Fibroblast of mammary gland (primary cell): Measurements from ENCODE around the gene NAA35.

Experiments
- DNase-seq: peaks from one replicate; pipeline ENCODE4 v3.0.0-alpha.2; 2010; ENCODE audit warnings: low read depth
- H3K4me3 ChIP-seq: 2 replicates; pipeline ENCODE4 v1.5.1; 2011; ENCODE audit warnings: low read depth, mild to moderate bottlenecking, low read length, moderate library complexity; ENCODE audit not compliant: control insufficient read depth
- TF ChIP-seq, protein P1 (sequence below): conservative IDR thresholded peaks from 2 replicates; pipeline ENCODE4 v1.5.1; 2011; ENCODE audit warnings: low read depth, low read length, inconsistent platforms; ENCODE audit not compliant: control insufficient read depth, insufficient read depth

The NAA35 gene

GRCh38 chr9:86069206-86069869 is 128.4 kb downstream of the NAA35 start:
- no peak for DNase-seq
- TF ChIP-seq, protein P1, sequence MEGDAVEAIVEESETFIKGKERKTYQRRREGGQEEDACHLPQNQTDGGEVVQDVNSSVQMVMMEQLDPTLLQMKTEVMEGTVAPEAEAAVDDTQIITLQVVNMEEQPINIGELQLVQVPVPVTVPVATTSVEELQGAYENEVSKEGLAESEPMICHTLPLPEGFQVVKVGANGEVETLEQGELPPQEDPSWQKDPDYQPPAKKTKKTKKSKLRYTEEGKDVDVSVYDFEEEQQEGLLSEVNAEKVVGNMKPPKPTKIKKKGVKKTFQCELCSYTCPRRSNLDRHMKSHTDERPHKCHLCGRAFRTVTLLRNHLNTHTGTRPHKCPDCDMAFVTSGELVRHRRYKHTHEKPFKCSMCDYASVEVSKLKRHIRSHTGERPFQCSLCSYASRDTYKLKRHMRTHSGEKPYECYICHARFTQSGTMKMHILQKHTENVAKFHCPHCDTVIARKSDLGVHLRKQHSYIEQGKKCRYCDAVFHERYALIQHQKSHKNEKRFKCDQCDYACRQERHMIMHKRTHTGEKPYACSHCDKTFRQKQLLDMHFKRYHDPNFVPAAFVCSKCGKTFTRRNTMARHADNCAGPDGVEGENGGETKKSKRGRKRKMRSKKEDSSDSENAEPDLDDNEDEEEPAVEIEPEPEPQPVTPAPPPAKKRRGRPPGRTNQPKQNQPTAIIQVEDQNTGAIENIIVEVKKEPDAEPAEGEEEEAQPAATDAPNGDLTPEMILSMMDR: no peak
- no peak overlapping the region for H3K4me3 ChIP-seq
